PC-9 (cell line): ENCODE data around the gene LIX1. TPM values are rescaled to one million over a fixed set of nuclear protein-coding genes. Genes with fewer than 3 reads are reported as not detected.

ENCODE experiments used
- BruUV-seq: library from RNA; stranded (reverse); fragments of 400-500 nt; replicated peaks from 2 replicates; lab custom pipeline; 2021; lab: Mats Ljungman, UMichigan
- CTCF ChIA-PET: fragments of 300-600 bp; sonication (Branson Sonifier 250); formaldehyde crosslinking; loops from one replicate; lab custom pipeline; 2022; ENCODE audit warnings: antibody characterized with exemption; lab: Charles Lee
- POLR2A ChIA-PET: fragments of 300-600 bp; sonication (Branson Sonifier 250); formaldehyde crosslinking; loops from one replicate; lab custom pipeline; 2022; ENCODE audit warnings: antibody characterized with exemption; ENCODE audit not compliant: unreplicated experiment; lab: Charles Lee
- DNase-seq, 2 experiments: peaks; one replicate each; pipeline versions ENCODE4 v3.0.0 to v3.0.0-alpha.2; 2015 to 2022; ENCODE audit warnings: mixed read lengths in 1 of 2
- H2AFZ ChIP-seq: fragments of 200-600 bp; sonication (generic); 2 replicates; pipeline ENCODE4 v1.8.1; 2017; ENCODE audit warnings: antibody characterized with exemption
- H3F3A ChIP-seq: fragments of 200-600 bp; sonication (generic); 2 replicates; pipeline ENCODE4 v1.8.1; 2017; ENCODE audit warnings: antibody characterized with exemption, mild to moderate bottlenecking, low read depth; ENCODE audit not compliant: insufficient read depth
- H3K27ac ChIP-seq: fragments of 200-600 bp; sonication (generic); 2 replicates; pipeline ENCODE4 v1.6.1; 2016; ENCODE audit warnings: mixed run types
- H3K27me3 ChIP-seq: fragments of 200-600 bp; sonication (generic); 2 replicates; pipeline ENCODE4 v1.6.1; 2016; ENCODE audit warnings: low read depth, mixed run types; ENCODE audit not compliant: insufficient read depth
- H3K36me3 ChIP-seq: fragments of 200-600 bp; sonication (generic); 2 replicates; pipeline ENCODE4 v1.6.1; 2016; ENCODE audit warnings: low read depth, mixed run types
- H3K4me1 ChIP-seq: fragments of 200-600 bp; sonication (generic); replicated peaks from 2 replicates; pipeline ENCODE4 v1.6.1; 2016; ENCODE audit warnings: mixed run types; ENCODE audit not compliant: insufficient read depth
- H3K4me2 ChIP-seq: fragments of 200-600 bp; sonication (generic); 2 replicates; pipeline ENCODE4 v1.6.1; 2017; ENCODE audit warnings: mixed run types
- H3K4me3 ChIP-seq: fragments of 200-600 bp; sonication (generic); 2 replicates; pipeline ENCODE4 v1.6.1; 2016; ENCODE audit warnings: mixed run types
- H3K79me2 ChIP-seq: fragments of 200-600 bp; sonication (generic); 2 replicates; pipeline ENCODE4 v1.6.1; 2017; ENCODE audit warnings: low read depth, mixed run types
- H3K9me2 ChIP-seq: fragments of 200-600 bp; sonication (generic); 2 replicates; pipeline ENCODE4 v1.8.1; 2017; ENCODE audit warnings: mild to moderate bottlenecking; ENCODE audit not compliant: insufficient read depth
- H3K9me3 ChIP-seq: fragments of 200-600 bp; sonication (generic); 2 replicates; pipeline ENCODE4 v1.8.1; 2016; ENCODE audit warnings: low read depth; ENCODE audit not compliant: insufficient read depth
- H4K20me1 ChIP-seq: fragments of 200-600 bp; sonication (generic); 2 replicates; pipeline ENCODE4 v1.8.1; 2017; ENCODE audit not compliant: insufficient read depth
- EZH2 ChIP-seq: fragments of 200-600 bp; sonication (generic); IDR thresholded peaks from 2 replicates; pipeline ENCODE4 v1.8.0; 2017; ENCODE audit warnings: antibody characterized with exemption, low read depth
- intact Hi-C: fragments of 100-400 bp; cut with micrococcal nuclease; formaldehyde crosslinking; loops from one replicate; pipeline ENCODE4 v1.10.0; 2022; ENCODE audit not compliant: unreplicated experiment
- total RNA-seq: library from RNA; stranded (reverse); gene quantifications from 2 replicates; pipeline ENCODE4 v1.2.3, GENCODE V29; 2021
- TF ChIP-seq, protein P1 (sequence below): fragments of 200-600 bp; sonication (generic); conservative IDR thresholded peaks from 2 replicates; pipeline ENCODE4 v1.6.1; 2017; ENCODE audit warnings: mixed run types, antibody characterized with exemption, mild to moderate bottlenecking, moderate library complexity

The LIX1 gene
- total RNA-seq, 1 experiment from 2014 or later = not detected

DNA sequence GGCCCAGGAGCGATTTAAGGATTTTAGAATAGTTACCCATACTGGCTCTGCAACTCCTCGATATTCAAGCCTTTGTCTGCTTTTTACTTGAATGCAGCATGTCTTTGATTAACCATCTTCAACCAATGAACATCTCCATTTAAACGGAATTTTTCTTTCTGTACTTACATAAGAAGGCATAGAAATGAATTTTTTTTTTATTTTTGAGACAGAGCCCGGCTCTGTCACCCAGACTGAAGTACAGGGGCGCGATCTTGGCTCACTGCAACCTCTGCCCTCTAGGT is 41.5 kb upstream of the LIX1 start:
- peaks cover 36% of the 10 kb centered on the region for H3K79me2 ChIP-seq
- peak overlapping the region; percentile 91 for H3K27ac ChIP-seq
- 0 out of 2 replicates have a peak, but pooled peaks cover 5% of the 10 kb centered on the region for H4K20me1 ChIP-seq
- peaks cover 10% of the 10 kb centered on the region; the same call in 1 of the 2 replicates for H3F3A ChIP-seq
- H3K4me1 ChIP-seq = peaks cover 17% of the 10 kb centered on the region
- ChIA-PET POLR2A (no interaction called here), CTCF (interaction anchor here (0.6 kb wide), 1 partner anchor 987 kb away, joined by 3 read pairs; no protein-coding TSS in a partner anchor)
- H2AFZ ChIP-seq = peak overlapping the region; percentile 88
- no peaks in the 10 kb centered on the region for H3K27me3 ChIP-seq
- peaks cover 9% of the 10 kb centered on the region; the same call in 1 of the 2 replicates for H3K36me3 ChIP-seq
- TF ChIP-seq, protein P1, sequence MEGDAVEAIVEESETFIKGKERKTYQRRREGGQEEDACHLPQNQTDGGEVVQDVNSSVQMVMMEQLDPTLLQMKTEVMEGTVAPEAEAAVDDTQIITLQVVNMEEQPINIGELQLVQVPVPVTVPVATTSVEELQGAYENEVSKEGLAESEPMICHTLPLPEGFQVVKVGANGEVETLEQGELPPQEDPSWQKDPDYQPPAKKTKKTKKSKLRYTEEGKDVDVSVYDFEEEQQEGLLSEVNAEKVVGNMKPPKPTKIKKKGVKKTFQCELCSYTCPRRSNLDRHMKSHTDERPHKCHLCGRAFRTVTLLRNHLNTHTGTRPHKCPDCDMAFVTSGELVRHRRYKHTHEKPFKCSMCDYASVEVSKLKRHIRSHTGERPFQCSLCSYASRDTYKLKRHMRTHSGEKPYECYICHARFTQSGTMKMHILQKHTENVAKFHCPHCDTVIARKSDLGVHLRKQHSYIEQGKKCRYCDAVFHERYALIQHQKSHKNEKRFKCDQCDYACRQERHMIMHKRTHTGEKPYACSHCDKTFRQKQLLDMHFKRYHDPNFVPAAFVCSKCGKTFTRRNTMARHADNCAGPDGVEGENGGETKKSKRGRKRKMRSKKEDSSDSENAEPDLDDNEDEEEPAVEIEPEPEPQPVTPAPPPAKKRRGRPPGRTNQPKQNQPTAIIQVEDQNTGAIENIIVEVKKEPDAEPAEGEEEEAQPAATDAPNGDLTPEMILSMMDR = no peak
- no peak for TF ChIP-seq EZH2
- intact Hi-C loops = loop anchor here (1.0 kb wide), 1 partner anchor 1589 kb away; the partner anchor contains the start of gene RGMB
- H3K4me3 ChIP-seq = peak overlapping the region; percentile 93
- peak overlapping the region; percentile 84 for H3K4me2 ChIP-seq
- no peak for DNase-seq
- no peaks in the 10 kb centered on the region for H3K9me2 ChIP-seq
- BruUV-seq = TSS peak; percentile 86
- H3K9me3 ChIP-seq = peaks cover 7% of the 10 kb centered on the region; the same call in 1 of the 2 replicates

DNA sequence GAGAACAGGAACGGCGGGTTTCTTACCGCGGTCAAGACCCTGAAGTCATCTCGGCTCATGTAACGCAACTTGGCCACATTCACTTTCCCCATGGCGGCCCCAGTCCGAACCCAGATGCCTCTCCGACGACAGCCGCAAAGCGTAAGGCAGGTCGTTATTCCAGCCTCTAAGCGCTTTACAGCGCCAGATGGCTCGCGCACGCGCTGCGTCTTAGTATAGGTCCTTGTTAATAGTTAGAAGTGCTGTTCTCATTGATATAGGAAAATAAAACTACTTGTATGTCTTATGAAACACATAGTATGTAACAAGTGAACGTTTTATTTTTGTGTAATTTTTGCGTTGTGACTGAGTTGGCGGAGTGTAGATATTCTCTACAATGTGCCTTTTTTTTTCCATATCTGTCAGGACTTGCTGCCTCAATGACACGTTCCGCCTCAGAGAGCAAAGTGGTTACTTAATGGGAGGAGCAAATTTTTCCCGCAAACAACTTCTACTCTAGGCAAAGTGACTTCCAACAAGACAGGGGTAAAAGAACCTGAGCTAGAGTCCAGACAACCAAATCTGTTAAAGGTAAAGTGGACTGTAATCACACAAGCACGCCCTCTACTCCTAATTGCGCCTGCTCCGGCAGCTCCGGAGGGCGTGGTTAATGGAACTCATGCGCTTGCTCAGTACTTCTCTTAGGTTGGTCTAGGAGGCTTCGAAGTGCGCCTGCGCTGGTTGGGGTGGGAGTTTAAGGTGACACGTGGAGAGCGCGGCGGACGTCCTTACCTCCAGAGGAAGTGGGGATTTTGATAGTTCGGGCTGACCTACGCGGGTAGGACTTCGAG is 40.9 kb upstream of the LIX1 start, which contains the start of gene RIOK2:
Gene RIOK2, minus strand, starts transcription at position 148 of the 830 bp plus-strand sequence. Its CDS starts 56 bp downstream, at position 92.
- Histone ChIP-seq H3K4me3 (peak within 1 kb of the TSS; percentile 93), H3K4me1 (peaks cover 17% of the 10 kb centered on the region), H3K4me2 (peak within 1 kb of the TSS; percentile 84), H2AFZ (peak within 1 kb of the TSS; percentile 88), H3K36me3 (peaks cover 14% of the 10 kb centered on the region; the same call in 1 of the 2 replicates), H3F3A (peaks cover 10% of the 10 kb centered on the region; the same call in 1 of the 2 replicates), H3K79me2 (peaks cover 38% of the 10 kb centered on the region), H4K20me1 (0 out of 2 replicates have a peak, but pooled peaks cover 5% of the 10 kb centered on the region), H3K27me3 (no peaks in the 10 kb centered on the region), H3K9me3 (peaks cover 7% of the 10 kb centered on the region; the same call in 1 of the 2 replicates), H3K9me2 (no peaks in the 10 kb centered on the region), H3K27ac (peak within 1 kb of the TSS; percentile 91)
- intact Hi-C loops = loop anchor here (1.0 kb wide), 1 partner anchor 1590 kb away; the partner anchor contains the start of gene RGMB
- ChIA-PET POLR2A (interaction anchor here (0.6 kb wide), 1 partner anchor 459 kb away, joined by 3 read pairs; no protein-coding TSS in a partner anchor), CTCF (no interaction called here)
- no peak for TF ChIP-seq EZH2
- TF ChIP-seq, protein P1 = no peak
- peak; percentile 87 to 89 for DNase-seq
- no TSS peak for BruUV-seq

DNA sequence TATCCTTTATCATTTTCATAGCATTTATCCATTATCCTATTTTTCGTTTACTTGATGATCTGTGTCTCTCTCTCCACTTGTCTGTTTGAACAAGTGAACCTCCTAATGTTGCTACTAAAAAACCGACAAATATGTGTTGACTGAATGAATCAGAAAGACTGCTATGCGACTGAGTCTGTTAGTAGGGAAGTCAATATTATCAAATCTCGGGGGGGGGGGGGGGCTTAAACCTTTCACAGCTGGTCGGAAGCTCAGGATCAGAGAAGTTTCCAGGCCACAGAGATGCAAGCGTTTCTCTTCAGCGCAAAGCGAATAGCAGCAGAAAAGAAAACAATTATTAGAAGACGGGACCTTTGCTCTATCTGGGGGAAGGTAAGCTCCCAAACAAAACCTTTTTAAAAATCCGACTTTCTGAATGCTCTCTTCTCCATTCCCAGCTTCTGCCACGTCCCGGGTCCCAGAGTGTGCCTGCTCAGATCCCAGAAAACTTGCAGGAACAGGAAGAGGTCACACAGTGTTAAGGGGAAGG is 40.2 kb upstream of the LIX1 start:
- Histone ChIP-seq H3K4me2 (peak overlapping the region; percentile 84), H3K27me3 (no peaks in the 10 kb centered on the region), H4K20me1 (0 out of 2 replicates have a peak, but pooled peaks cover 5% of the 10 kb centered on the region), H3K9me3 (peaks cover 7% of the 10 kb centered on the region; the same call in 1 of the 2 replicates), H3K4me3 (peak overlapping the region; percentile 93), H3K9me2 (no peaks in the 10 kb centered on the region), H3K36me3 (peaks cover 19% of the 10 kb centered on the region; the same call in 1 of the 2 replicates), H2AFZ (peak overlapping the region; percentile 88), H3K27ac (peak overlapping the region; percentile 91), H3F3A (peaks cover 10% of the 10 kb centered on the region; the same call in 1 of the 2 replicates), H3K79me2 (peaks cover 38% of the 10 kb centered on the region), H3K4me1 (peaks cover 17% of the 10 kb centered on the region)
- TF ChIP-seq EZH2 = no peak
- TF ChIP-seq, protein P1 = no peak
- BruUV-seq = TSS peak; percentile 79
- intact Hi-C loops = loop anchor here (1.0 kb wide), 1 partner anchor 1591 kb away; the partner anchor contains the start of gene RGMB
- CTCF ChIA-PET = no interaction called here
- POLR2A ChIA-PET = interaction anchor here (0.5 kb wide), 1 partner anchor 169 kb away, joined by 3 read pairs; no protein-coding TSS in a partner anchor
- DNase-seq = peak in 1 of 2 experiments; percentile 41
